Measurements from ENCODE around the gene JAZF1. TPM values are rescaled to one million over a fixed set of nuclear protein-coding genes. Genes with fewer than 3 reads are reported as not detected.

Gene JAZF1
- total and polyA plus RNA-seq, 3 donors from 2014 or later = 38.5 to 51.0 (median 46.4) TPM

DNA sequence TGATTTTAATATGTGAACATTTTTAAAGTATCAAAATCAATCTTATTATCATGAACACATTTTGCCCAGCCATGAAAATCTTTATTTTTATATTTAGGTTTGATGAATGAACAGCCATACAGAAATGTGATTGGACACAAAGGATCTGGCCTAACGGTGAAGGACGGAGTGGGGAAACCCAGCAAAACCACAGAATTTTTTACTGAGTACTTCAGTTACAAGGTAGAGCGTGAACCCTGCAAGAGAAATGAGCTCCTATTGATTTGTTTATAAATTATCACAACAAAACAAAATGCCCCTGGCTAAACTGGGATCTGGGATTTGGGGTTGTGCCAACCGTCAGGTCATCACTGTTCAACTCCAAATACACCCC lies 118.8 kb downstream of the JAZF1 start:
- WGBS, 2 donors = 86 to 88% methylated on average over 4 of the region's 4 CpGs
- H3K4me3 ChIP-seq = no peak overlapping the region
- no peak for DNase-seq
- H3K36me3 ChIP-seq (ENCODE audit: low read depth, missing control alignments) = no peaks in the 10 kb centered on the region
- no peak overlapping the region for H3K27ac ChIP-seq
- H3K4me1 ChIP-seq = peaks cover 21% of the 10 kb centered on the region
- no peak for TF ChIP-seq POLR2A (IDR thresholded peaks at IDR 0.05)
- TF ChIP-seq, protein P1, sequence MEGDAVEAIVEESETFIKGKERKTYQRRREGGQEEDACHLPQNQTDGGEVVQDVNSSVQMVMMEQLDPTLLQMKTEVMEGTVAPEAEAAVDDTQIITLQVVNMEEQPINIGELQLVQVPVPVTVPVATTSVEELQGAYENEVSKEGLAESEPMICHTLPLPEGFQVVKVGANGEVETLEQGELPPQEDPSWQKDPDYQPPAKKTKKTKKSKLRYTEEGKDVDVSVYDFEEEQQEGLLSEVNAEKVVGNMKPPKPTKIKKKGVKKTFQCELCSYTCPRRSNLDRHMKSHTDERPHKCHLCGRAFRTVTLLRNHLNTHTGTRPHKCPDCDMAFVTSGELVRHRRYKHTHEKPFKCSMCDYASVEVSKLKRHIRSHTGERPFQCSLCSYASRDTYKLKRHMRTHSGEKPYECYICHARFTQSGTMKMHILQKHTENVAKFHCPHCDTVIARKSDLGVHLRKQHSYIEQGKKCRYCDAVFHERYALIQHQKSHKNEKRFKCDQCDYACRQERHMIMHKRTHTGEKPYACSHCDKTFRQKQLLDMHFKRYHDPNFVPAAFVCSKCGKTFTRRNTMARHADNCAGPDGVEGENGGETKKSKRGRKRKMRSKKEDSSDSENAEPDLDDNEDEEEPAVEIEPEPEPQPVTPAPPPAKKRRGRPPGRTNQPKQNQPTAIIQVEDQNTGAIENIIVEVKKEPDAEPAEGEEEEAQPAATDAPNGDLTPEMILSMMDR (IDR thresholded peaks at IDR 0.05) = no peak
- intact Hi-C loops (cut with DNase I; ENCODE audit: low total_unique reads) = no loop called here
- H3K27me3 ChIP-seq = no peaks in the 10 kb centered on the region
- H3K9me3 ChIP-seq = no peaks in the 10 kb centered on the region

DNA sequence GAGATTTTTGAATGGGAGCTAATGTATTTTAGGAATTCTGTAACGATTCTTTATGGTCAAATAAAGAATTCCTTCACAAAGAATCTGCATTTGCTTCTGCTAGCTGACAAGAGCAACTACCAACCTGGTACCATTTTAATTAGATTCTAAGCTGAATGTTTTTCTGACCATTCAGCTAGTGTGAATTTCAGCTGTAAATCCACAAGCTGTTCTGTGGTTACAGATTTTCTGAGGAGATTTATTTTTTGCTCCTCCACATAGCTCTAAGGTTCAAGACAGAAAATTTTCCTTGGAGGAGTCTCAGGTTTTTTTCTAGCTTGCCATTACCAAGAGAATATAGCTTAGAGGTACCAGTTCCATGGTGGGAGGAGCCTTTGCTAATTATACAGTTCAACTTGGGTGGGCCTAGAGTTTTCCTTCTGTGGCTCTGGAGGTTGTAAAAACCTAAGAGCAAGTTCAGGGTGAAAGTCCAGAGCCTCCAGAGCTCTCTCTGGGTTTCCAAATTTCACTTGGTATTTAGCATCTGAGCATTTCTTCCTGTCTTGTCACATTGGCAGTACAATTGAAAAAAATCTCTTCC lies 120.1 kb downstream of the JAZF1 start:
- no peak for TF ChIP-seq POLR2A (IDR thresholded peaks at IDR 0.05)
- intact Hi-C loops (cut with DNase I; ENCODE audit: low total_unique reads) = no loop called here
- Histone ChIP-seq H3K27ac (no peak overlapping the region), H3K27me3 (no peaks in the 10 kb centered on the region), H3K36me3 (ENCODE audit: low read depth, missing control alignments) (no peaks in the 10 kb centered on the region), H3K4me1 (peaks cover 20% of the 10 kb centered on the region), H3K9me3 (no peaks in the 10 kb centered on the region), H3K4me3 (no peak overlapping the region)
- DNase-seq = no peak
- 50 to 59% methylated on average over 1 of the region's 1 CpG for WGBS, 2 donors

DNA sequence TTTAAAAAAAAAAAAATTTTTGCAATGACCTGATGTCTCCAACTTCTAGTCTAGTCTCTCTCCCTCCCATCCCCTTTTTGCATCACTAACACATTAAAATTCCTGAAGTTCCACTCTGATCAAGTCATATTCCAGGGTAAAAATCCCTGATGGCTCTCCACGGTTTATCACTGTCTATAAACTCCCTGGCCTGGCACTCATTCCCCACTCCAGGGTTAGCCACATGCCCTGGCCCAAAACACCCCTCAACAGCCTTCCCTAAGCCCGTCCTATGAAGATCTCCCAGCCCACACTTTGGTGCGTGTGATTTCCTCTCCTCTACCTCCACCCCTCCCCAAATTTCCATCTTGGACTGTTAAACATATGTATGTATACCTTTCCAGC lies 125.4 kb downstream of the JAZF1 start:
- no peaks in the 10 kb centered on the region for H3K36me3 ChIP-seq (ENCODE audit: low read depth, missing control alignments)
- WGBS, 2 donors = 74 to 80% methylated on average over 3 of the region's 3 CpGs
- no peak for DNase-seq
- intact Hi-C loops (cut with DNase I; ENCODE audit: low total_unique reads) = no loop called here
- H3K4me3 ChIP-seq = no peak overlapping the region
- no peaks in the 10 kb centered on the region for H3K27me3 ChIP-seq
- no peak overlapping the region for H3K27ac ChIP-seq
- TF ChIP-seq POLR2A (IDR thresholded peaks at IDR 0.05) = no peak
- TF ChIP-seq, protein P1 (IDR thresholded peaks at IDR 0.05) = no peak
- H3K9me3 ChIP-seq = no peaks in the 10 kb centered on the region
- H3K4me1 ChIP-seq = no peaks in the 10 kb centered on the region

- intact Hi-C loops (cut with DNase I; ENCODE audit: low total_unique reads) = no loop called here
- Histone ChIP-seq H3K4me1 (no peaks in the 10 kb centered on the region), H3K36me3 (ENCODE audit: low read depth, missing control alignments) (no peaks in the 10 kb centered on the region), H3K4me3 (no peak overlapping the region), H3K27ac (no peak overlapping the region), H3K9me3 (no peaks in the 10 kb centered on the region), H3K27me3 (no peaks in the 10 kb centered on the region)
- 64 to 79% methylated on average over 10 of the region's 10 CpGs for WGBS, 2 donors
- TF ChIP-seq POLR2A (IDR thresholded peaks at IDR 0.05) = no peak
- TF ChIP-seq, protein P1 (IDR thresholded peaks at IDR 0.05) = no peak
- DNase-seq = no peak
These were observed 125.9 kb downstream of the JAZF1 start for GRCh38 chr7:28054531-28055160.

DNA sequence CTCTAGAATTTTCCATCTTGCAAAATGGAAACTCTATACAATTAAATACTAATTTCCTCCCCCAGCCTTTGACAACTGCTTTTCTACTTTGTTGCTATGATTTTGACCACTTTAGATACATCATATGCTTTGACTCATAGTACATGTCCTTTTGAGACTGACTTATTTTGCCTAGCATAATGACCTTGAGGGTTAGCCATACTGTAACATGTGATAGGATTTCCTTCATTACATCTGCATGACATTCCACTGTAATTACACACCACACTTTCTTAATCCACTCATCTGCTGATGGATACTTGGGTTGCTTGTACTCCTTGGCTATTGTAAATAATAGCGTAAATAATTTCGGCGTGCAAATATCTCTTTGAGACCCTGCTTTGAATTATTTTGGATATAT lies 127.7 kb downstream of the JAZF1 start:
- H3K27me3 ChIP-seq = no peaks in the 10 kb centered on the region
- no peaks in the 10 kb centered on the region for H3K36me3 ChIP-seq (ENCODE audit: low read depth, missing control alignments)
- H3K27ac ChIP-seq = no peak overlapping the region
- WGBS, 2 donors = 87 to 90% methylated on average over 3 of the region's 3 CpGs
- no peaks in the 10 kb centered on the region for H3K4me1 ChIP-seq
- no peaks in the 10 kb centered on the region for H3K9me3 ChIP-seq
- no peak overlapping the region for H3K4me3 ChIP-seq
- TF ChIP-seq, protein P1 (IDR thresholded peaks at IDR 0.05) = no peak
- no peak for TF ChIP-seq POLR2A (IDR thresholded peaks at IDR 0.05)
- intact Hi-C loops (cut with DNase I; ENCODE audit: low total_unique reads) = no loop called here
- no peak for DNase-seq

Measured in testis (tissue), 3 donors.